ENCODE results near the gene PDYN.

PDYN gene

GRCh38 chr20:1931830-1932229, 62.0 kb downstream of the PDYN start:
- DNase-seq = no peak

GRCh38 chr20:1930165-1930564, 63.7 kb downstream of the PDYN start:
- no peak for DNase-seq

- DNase-seq = no peak
Observed at GRCh38 chr20:1929460-1929859, 64.4 kb downstream of the PDYN start.

GRCh38 chr20:1928782-1929181, 65.1 kb downstream of the PDYN start:
- no peak for DNase-seq

Data from stimulated activated CD4-positive, alpha-beta T cell treated with anti-CD3 and anti-CD28 coated beads, Interleukin-4, amount 100 ng/mL, for 24 hours (primary cell).